HL-60 (cell line): Measurements from ENCODE around the gene SORT1.
"Not testable (repeated sequence)": the region's sequence is repeated elsewhere in the genome, so short reads cannot be mapped to it uniquely, and the experiment has no call there.

ENCODE experiments used
- DNase-seq, 2 experiments: peaks; one replicate each; pipeline ENCODE4 v3.0.0-alpha.2; 2010 to 2020; ENCODE audit warnings: low read depth in 1 of 2, low spot score in 1 of 2
- H3K27ac ChIP-seq: fragments of 250-450 bp; sonication (Bioruptor Pico); replicated peaks from 2 replicates; pipeline ENCODE4 v1.5.1; 2020; ENCODE audit warnings: mild to moderate bottlenecking, moderate library complexity
- H3K27me3 ChIP-seq: fragments of 250-450 bp; sonication (Bioruptor Pico); 2 replicates; pipeline ENCODE4 v1.5.1; 2021; ENCODE audit warnings: mild to moderate bottlenecking, moderate library complexity; ENCODE audit not compliant: insufficient read depth, poor library complexity, severe bottlenecking
- H3K4me3 ChIP-seq: replicated peaks from 2 replicates; pipeline ENCODE4 v1.5.1; 2011; ENCODE audit warnings: mild to moderate bottlenecking, control low read depth, low read length; ENCODE audit not compliant: insufficient read depth
- GABPA ChIP-seq: IDR thresholded peaks from 2 replicates; pipeline ENCODE4 v1.6.1; 2012; ENCODE audit warnings: low read depth
- POLR2AphosphoS5 ChIP-seq: IDR thresholded peaks from 2 replicates; pipeline ENCODE4 v1.6.1; 2012; ENCODE audit warnings: low read depth
- SPI1 ChIP-seq: IDR thresholded peaks from 2 replicates; pipeline ENCODE4 v1.6.1; 2012; ENCODE audit warnings: low read depth, mild to moderate bottlenecking, borderline replicate concordance
- TF ChIP-seq, protein P1 (sequence below): IDR thresholded peaks from one replicate; pipeline ENCODE4 v1.5.1; 2011; ENCODE audit warnings: low read length, control low read depth, inconsistent platforms; ENCODE audit not compliant: insufficient read depth
- TF ChIP-seq, protein P2 (sequence below): IDR thresholded peaks from 2 replicates; pipeline ENCODE4 v1.6.1; 2012; ENCODE audit warnings: low read depth; ENCODE audit not compliant: insufficient replicate concordance

Gene SORT1

DNA sequence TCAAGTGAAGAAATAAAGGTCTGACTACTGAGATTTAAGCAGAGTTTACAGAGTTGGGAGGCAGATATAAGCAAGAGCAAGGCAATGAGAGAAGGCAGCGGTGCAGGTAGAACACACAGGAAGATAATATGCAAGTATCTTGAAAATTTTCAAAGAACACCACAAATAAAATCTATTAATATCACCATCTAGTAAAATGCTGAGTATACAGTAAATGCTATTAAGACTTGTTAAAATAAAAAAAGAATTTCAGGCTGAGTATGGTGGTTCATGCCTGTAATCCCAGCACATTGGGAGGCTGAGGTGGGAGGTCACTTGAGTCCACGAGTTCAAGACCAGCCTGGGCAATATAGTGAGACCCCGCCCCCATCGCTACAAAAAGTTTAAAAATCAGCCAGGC, 20.0 kb downstream of the SORT1 start:
- no peak overlapping the region for H3K4me3 ChIP-seq
- DNase-seq = no peak
- H3K27ac ChIP-seq = no peak overlapping the region
- TF ChIP-seq, protein P1, sequence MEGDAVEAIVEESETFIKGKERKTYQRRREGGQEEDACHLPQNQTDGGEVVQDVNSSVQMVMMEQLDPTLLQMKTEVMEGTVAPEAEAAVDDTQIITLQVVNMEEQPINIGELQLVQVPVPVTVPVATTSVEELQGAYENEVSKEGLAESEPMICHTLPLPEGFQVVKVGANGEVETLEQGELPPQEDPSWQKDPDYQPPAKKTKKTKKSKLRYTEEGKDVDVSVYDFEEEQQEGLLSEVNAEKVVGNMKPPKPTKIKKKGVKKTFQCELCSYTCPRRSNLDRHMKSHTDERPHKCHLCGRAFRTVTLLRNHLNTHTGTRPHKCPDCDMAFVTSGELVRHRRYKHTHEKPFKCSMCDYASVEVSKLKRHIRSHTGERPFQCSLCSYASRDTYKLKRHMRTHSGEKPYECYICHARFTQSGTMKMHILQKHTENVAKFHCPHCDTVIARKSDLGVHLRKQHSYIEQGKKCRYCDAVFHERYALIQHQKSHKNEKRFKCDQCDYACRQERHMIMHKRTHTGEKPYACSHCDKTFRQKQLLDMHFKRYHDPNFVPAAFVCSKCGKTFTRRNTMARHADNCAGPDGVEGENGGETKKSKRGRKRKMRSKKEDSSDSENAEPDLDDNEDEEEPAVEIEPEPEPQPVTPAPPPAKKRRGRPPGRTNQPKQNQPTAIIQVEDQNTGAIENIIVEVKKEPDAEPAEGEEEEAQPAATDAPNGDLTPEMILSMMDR = no peak
- TF ChIP-seq SPI1 = no peak
- TF ChIP-seq GABPA = no peak
- TF ChIP-seq, protein P2, sequence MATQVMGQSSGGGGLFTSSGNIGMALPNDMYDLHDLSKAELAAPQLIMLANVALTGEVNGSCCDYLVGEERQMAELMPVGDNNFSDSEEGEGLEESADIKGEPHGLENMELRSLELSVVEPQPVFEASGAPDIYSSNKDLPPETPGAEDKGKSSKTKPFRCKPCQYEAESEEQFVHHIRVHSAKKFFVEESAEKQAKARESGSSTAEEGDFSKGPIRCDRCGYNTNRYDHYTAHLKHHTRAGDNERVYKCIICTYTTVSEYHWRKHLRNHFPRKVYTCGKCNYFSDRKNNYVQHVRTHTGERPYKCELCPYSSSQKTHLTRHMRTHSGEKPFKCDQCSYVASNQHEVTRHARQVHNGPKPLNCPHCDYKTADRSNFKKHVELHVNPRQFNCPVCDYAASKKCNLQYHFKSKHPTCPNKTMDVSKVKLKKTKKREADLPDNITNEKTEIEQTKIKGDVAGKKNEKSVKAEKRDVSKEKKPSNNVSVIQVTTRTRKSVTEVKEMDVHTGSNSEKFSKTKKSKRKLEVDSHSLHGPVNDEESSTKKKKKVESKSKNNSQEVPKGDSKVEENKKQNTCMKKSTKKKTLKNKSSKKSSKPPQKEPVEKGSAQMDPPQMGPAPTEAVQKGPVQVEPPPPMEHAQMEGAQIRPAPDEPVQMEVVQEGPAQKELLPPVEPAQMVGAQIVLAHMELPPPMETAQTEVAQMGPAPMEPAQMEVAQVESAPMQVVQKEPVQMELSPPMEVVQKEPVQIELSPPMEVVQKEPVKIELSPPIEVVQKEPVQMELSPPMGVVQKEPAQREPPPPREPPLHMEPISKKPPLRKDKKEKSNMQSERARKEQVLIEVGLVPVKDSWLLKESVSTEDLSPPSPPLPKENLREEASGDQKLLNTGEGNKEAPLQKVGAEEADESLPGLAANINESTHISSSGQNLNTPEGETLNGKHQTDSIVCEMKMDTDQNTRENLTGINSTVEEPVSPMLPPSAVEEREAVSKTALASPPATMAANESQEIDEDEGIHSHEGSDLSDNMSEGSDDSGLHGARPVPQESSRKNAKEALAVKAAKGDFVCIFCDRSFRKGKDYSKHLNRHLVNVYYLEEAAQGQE = no peak
- TF ChIP-seq POLR2AphosphoS5 = no peak
- no peaks in the 10 kb centered on the region for H3K27me3 ChIP-seq

DNA sequence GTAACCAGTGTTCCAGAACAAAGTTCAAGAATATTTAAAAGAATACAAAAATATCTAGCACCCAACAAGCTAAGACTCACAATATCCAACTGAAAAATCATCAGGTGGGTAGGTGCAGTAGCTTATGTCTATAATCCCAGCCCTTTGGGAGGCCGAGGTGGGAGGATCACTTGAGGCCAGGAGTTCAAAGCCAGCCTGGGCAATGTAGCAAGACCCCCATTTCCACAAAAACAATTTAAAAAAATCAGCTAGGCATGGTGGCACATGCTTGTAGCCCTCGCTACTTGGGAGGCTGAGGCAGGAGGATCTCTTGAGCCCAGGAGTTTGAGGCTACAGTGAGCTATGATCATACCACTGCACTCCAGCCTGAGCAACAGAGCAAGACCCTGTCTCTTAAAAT, 24.0 kb downstream of the SORT1 start:
- H3K27ac ChIP-seq, H3K27me3 ChIP-seq, DNase-seq, H3K4me3 ChIP-seq: not testable (repeated sequence)

DNA sequence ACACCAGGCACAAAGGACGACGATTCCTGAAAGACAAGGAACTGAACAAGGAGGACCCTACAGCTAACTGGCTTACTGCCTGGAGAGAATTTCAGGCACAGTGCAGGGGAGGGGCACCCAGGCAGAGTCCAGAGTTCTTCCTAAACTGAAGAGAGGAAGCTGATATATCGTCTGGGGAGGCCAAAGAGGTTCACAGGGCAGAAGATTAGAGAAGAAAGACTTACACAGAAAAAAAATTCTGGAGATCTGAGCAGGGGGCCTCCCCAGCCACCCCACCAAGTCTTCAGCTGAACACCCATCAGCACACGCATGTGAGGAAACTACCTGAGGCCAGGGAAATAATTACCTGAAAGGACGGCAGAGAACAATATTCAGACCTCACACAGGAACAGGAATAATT, 24.6 kb downstream of the SORT1 start:
- TF ChIP-seq, protein P2 = no peak
- TF ChIP-seq SPI1 (no peak), GABPA (no peak), POLR2AphosphoS5 (no peak)
- TF ChIP-seq, protein P1 = no peak
- DNase-seq = no peak
- Histone ChIP-seq H3K4me3 (no peak overlapping the region), H3K27ac (no peak overlapping the region), H3K27me3 (no peaks in the 10 kb centered on the region)

DNA sequence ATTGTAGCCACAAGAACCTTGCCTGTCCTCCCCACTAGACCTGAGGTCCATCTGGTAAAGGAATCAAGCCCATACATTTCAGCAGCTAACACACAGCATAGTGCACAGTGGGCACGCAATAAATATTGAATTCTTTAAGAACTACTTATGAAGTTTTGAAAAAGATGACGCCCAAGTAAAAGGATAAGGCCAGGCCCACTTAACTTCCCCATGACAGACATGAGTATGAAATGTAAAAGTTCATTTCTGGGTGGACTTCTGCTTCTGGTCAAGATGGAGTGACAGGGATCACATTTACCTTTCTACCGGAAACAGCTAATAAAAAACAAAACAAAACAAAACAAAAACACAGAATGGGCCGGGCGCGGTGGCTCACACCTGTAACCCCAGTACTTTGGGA, 25.4 kb downstream of the SORT1 start:
- TF ChIP-seq, protein P2 = no peak
- no peak for TF ChIP-seq GABPA
- no peak for TF ChIP-seq SPI1
- Histone ChIP-seq H3K27ac (no peak overlapping the region), H3K4me3 (no peak overlapping the region), H3K27me3 (no peaks in the 10 kb centered on the region)
- no peak for DNase-seq
